Testis (tissue), 2 donors: ENCODE results near the gene LHFPL3.

ENCODE experiments used
- POLR2A ChIP-seq: fragments of 450-650 bp; IDR thresholded peaks from one replicate; pipeline ENCODE4 v1.6.1; 2017; ENCODE audit warnings: antibody characterized with exemption, mild to moderate bottlenecking, moderate library complexity
- TF ChIP-seq, protein P1 (sequence below), 3 experiments: fragments of 450-650 bp in 2 of 3; fragments of 200-600 bp in 1 of 3; sonication (generic) in 1 of 3; IDR thresholded peaks; one replicate each; pipeline ENCODE4 v1.5.1; 2016 to 2019; ENCODE audit warnings: antibody characterized with exemption in 3 of 3, mild to moderate bottlenecking in 2 of 3, moderate library complexity in 1 of 3

- TF ChIP-seq, protein P1, sequence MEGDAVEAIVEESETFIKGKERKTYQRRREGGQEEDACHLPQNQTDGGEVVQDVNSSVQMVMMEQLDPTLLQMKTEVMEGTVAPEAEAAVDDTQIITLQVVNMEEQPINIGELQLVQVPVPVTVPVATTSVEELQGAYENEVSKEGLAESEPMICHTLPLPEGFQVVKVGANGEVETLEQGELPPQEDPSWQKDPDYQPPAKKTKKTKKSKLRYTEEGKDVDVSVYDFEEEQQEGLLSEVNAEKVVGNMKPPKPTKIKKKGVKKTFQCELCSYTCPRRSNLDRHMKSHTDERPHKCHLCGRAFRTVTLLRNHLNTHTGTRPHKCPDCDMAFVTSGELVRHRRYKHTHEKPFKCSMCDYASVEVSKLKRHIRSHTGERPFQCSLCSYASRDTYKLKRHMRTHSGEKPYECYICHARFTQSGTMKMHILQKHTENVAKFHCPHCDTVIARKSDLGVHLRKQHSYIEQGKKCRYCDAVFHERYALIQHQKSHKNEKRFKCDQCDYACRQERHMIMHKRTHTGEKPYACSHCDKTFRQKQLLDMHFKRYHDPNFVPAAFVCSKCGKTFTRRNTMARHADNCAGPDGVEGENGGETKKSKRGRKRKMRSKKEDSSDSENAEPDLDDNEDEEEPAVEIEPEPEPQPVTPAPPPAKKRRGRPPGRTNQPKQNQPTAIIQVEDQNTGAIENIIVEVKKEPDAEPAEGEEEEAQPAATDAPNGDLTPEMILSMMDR (IDR thresholded peaks at IDR 0.05), result no peak
- TF ChIP-seq POLR2A, result no peak
Observed at GRCh38 chr7:104352736-104353135, 24.3 kb downstream of the LHFPL3 start.
